IMR-90 (cell line): Measurements from ENCODE around the gene LGALS12. TPM values are rescaled to one million over a fixed set of nuclear protein-coding genes. Genes with fewer than 3 reads are reported as not detected.

Experiments used
- ATAC-seq: fragments of 200-7000 bp; cut with Tn5 transposase; 2 replicates; pipeline ENCODE4 v1.9.1; 2020; ENCODE audit warnings: low read depth, mild to moderate bottlenecking, moderate library complexity
- BruUV-seq: library from RNA; stranded (reverse); fragments of 400-500 nt; replicated peaks from 2 replicates; lab custom pipeline; 2021; lab: Mats Ljungman, UMichigan
- CTCF ChIA-PET: fragments of 300-600 bp; formaldehyde crosslinking; extraction: SDS; loops from one replicate; lab custom pipeline; 2021; ENCODE audit warnings: antibody characterized with exemption; lab: Yijun Ruan, JAX
- POLR2A ChIA-PET: fragments of 300-600 bp; sonication (Branson Sonifier 250); formaldehyde crosslinking; loops from one replicate; lab custom pipeline; 2022; ENCODE audit warnings: antibody characterized with exemption; ENCODE audit not compliant: unreplicated experiment; lab: Charles Lee
- DNase-seq: peaks from one replicate; pipeline ENCODE4 v3.0.0; 2013
- H2AFZ ChIP-seq: replicated peaks from 2 replicates; pipeline ENCODE3; 2013; ENCODE audit warnings: low read length, mild to moderate bottlenecking; ENCODE audit not compliant: poor library complexity
- H2AK5ac ChIP-seq: 2 replicates; pipeline ENCODE4 v1.6.1; 2013; ENCODE audit warnings: low read depth, low read length, inconsistent platforms
- H2AK9ac ChIP-seq: replicated peaks from 2 replicates; pipeline ENCODE3; 2013; ENCODE audit warnings: mild to moderate bottlenecking, low read depth, low read length, moderate library complexity; ENCODE audit not compliant: poor library complexity
- H2BK120ac ChIP-seq: 2 replicates; pipeline ENCODE4 v1.6.1; 2013; ENCODE audit warnings: low read depth, low read length, inconsistent platforms
- H2BK15ac ChIP-seq: 3 replicates; pipeline ENCODE4 v1.6.1; 2013; ENCODE audit warnings: low read depth, low read length, inconsistent platforms
- H2BK20ac ChIP-seq: 2 replicates; pipeline ENCODE4 v1.6.1; 2013; ENCODE audit warnings: low read depth, mild to moderate bottlenecking, inconsistent platforms, low read length, moderate library complexity
- H2BK5ac ChIP-seq: 2 replicates; pipeline ENCODE4 v1.6.1; 2013; ENCODE audit warnings: mild to moderate bottlenecking, low read depth, low read length, inconsistent platforms; ENCODE audit not compliant: poor library complexity, severe bottlenecking
- H3K14ac ChIP-seq: replicated peaks from 2 replicates; pipeline ENCODE4 v1.6.1; 2013; ENCODE audit warnings: low read depth, low read length, inconsistent platforms
- H3K18ac ChIP-seq: 2 replicates; pipeline ENCODE4 v1.6.1; 2013; ENCODE audit warnings: low read depth, low read length, control low read depth
- H3K23ac ChIP-seq: 2 replicates; pipeline ENCODE4 v1.6.1; 2013; ENCODE audit warnings: low read depth, low read length, inconsistent platforms
- H3K27ac ChIP-seq: 2 replicates; pipeline ENCODE4 v1.5.1; 2013; ENCODE audit warnings: mild to moderate bottlenecking, control low read depth, low read length; ENCODE audit not compliant: insufficient read depth
- H3K27me3 ChIP-seq: 2 replicates; pipeline ENCODE4 v1.6.1; 2013; ENCODE audit warnings: low read length; ENCODE audit not compliant: control insufficient read depth, insufficient read depth
- H3K36me3 ChIP-seq: 2 replicates; pipeline ENCODE4 v1.6.1; 2013; ENCODE audit warnings: low read length, mixed read lengths; ENCODE audit not compliant: control insufficient read depth, insufficient read depth
- H3K4ac ChIP-seq: 2 replicates; pipeline ENCODE4 v1.6.1; 2013; ENCODE audit warnings: low read depth, low read length, inconsistent platforms
- H3K4me1 ChIP-seq: 2 replicates; pipeline ENCODE4 v1.6.1; 2013; ENCODE audit warnings: low read length, mixed read lengths; ENCODE audit not compliant: control insufficient read depth, insufficient read depth
- H3K4me2 ChIP-seq: 2 replicates; pipeline ENCODE4 v1.6.1; 2013; ENCODE audit warnings: low read depth, mild to moderate bottlenecking, control low read depth, low read length, moderate library complexity
- H3K4me3 ChIP-seq: 2 replicates; pipeline ENCODE4 v1.5.1; 2013; ENCODE audit warnings: low read depth, mild to moderate bottlenecking, control low read depth, low read length, moderate library complexity; ENCODE audit not compliant: insufficient read depth
- H3K56ac ChIP-seq: 2 replicates; pipeline ENCODE4 v1.6.1; 2013; ENCODE audit warnings: low read length, inconsistent platforms; ENCODE audit not compliant: insufficient read depth; ENCODE audit errors: extremely low read depth
- H3K79me1 ChIP-seq, 2 experiments: 2 replicates each; pipeline ENCODE4 v1.6.1; 2013; ENCODE audit warnings: low read length in 2 of 2, inconsistent platforms in 1 of 2, low read depth in 1 of 2
- H3K9ac ChIP-seq: 2 replicates; pipeline ENCODE4 v1.6.1; 2013; ENCODE audit warnings: low read depth, low read length, control low read depth
- H3K9me1 ChIP-seq: 2 replicates; pipeline ENCODE4 v1.6.1; 2013; ENCODE audit warnings: low read length, inconsistent platforms; ENCODE audit not compliant: insufficient read depth
- H3K9me3 ChIP-seq: 2 replicates; pipeline ENCODE4 v1.6.1; 2013; ENCODE audit warnings: low read length; ENCODE audit not compliant: control insufficient read depth, insufficient read depth
- H4K20me1 ChIP-seq: 2 replicates; pipeline ENCODE4 v1.6.1; 2013; ENCODE audit warnings: low read length, inconsistent platforms; ENCODE audit not compliant: insufficient read depth
- H4K5ac ChIP-seq: 2 replicates; pipeline ENCODE4 v1.6.1; 2013; ENCODE audit warnings: mild to moderate bottlenecking, low read depth, low read length, control low read depth
- H4K8ac ChIP-seq, 2 experiments: 2 replicates each; pipeline ENCODE4 v1.6.1; 2013; ENCODE audit warnings: low read depth in 2 of 2, low read length in 2 of 2, control low read depth in 1 of 2, inconsistent platforms in 1 of 2
- H4K91ac ChIP-seq: 2 replicates; pipeline ENCODE4 v1.6.1; 2013; ENCODE audit warnings: low read depth, low read length, inconsistent platforms; ENCODE audit not compliant: insufficient read depth
- CHD1 ChIP-seq: IDR thresholded peaks from 2 replicates; pipeline ENCODE4 v1.6.1; 2012; ENCODE audit warnings: low read depth, low read length, improper control_type of control experiment
- ELK1 ChIP-seq: fragments of 150-350 bp; IDR thresholded peaks from 2 replicates; pipeline ENCODE4 v1.6.1; 2016; ENCODE audit warnings: low read depth, mild to moderate bottlenecking, low read length, moderate library complexity, borderline replicate concordance
- FOS ChIP-seq: fragments of 150-350 bp; IDR thresholded peaks from 2 replicates; pipeline ENCODE4 v1.6.1; 2016; ENCODE audit warnings: low read depth, low read length
- MAFK ChIP-seq: IDR thresholded peaks from 2 replicates; pipeline ENCODE4 v1.6.1; 2012; ENCODE audit warnings: low read depth, low read length, improper control_type of control experiment
- MAZ ChIP-seq: IDR thresholded peaks from 2 replicates; pipeline ENCODE4 v1.6.1; 2012; ENCODE audit warnings: low read depth, mild to moderate bottlenecking, low read length, improper control_type of control experiment, moderate library complexity, borderline replicate concordance
- POLR2A ChIP-seq: IDR thresholded peaks from 2 replicates; pipeline ENCODE4 v1.6.1; 2012; ENCODE audit warnings: mild to moderate bottlenecking, low read depth, low read length
- RAD21 ChIP-seq: IDR thresholded peaks from 2 replicates; pipeline ENCODE4 v1.6.1; 2012; ENCODE audit warnings: low read length, improper control_type of control experiment
- RFX5 ChIP-seq: IDR thresholded peaks from 2 replicates; pipeline ENCODE4 v1.8.0; 2012; ENCODE audit warnings: low read depth, mild to moderate bottlenecking, low read length, moderate library complexity
- SMC3 ChIP-seq: fragments of 150-350 bp; IDR thresholded peaks from 2 replicates; pipeline ENCODE4 v1.6.1; 2016; ENCODE audit warnings: low read depth, mild to moderate bottlenecking, antibody characterized with exemption, low read length, moderate library complexity
- WGBS, 2 experiments: methylation state at CpG; one replicate each; pipeline versions ENCODE4 v1.1.5 to v1.1.7; 2013; ENCODE audit warnings: missing lambda C conversion rate in 2 of 2; ENCODE audit not compliant: insufficient read length in 1 of 2; ENCODE audit errors: extremely low coverage in 2 of 2; 5-methylcytosine and 5-hydroxymethylcytosine counted together
- dilution Hi-C: fragments of 300-500 bp; cut with HindIII; formaldehyde crosslinking; loops from one replicate; pipeline ENCODE4 v1.14.3; 2018; ENCODE audit warnings: low sequenced_read_pairs; ENCODE audit not compliant: unreplicated experiment
- in situ Hi-C: fragments of 300-500 bp; cut with MboI; formaldehyde crosslinking; loops from 3 replicates; pipeline ENCODE4 v1.14.3; 2019; ENCODE audit warnings: low sequenced_read_pairs, inconsistent platforms, mixed read lengths
- intact Hi-C: fragments of 100-400 bp; cut with micrococcal nuclease; formaldehyde crosslinking; loops from 2 replicates; pipeline ENCODE4 v1.10.0; 2022
- polyA plus RNA-seq, 3 experiments: library from polyadenylated mRNA; depleted of rRNA; stranded (reverse); fragments of >200 nt; gene quantifications; 2 replicates each; pipeline ENCODE4 v1.2.3, GENCODE V29; 2012; ENCODE audit warnings: low replicate concordance in 1 of 3
- total RNA-seq: library from RNA; depleted of rRNA; stranded (reverse); fragments of >200 nt; gene quantifications from 2 replicates; pipeline ENCODE4 v1.2.3, GENCODE V29; 2012
- TF ChIP-seq, protein P1 (sequence below): conservative IDR thresholded peaks from 2 replicates; pipeline ENCODE4 v1.5.1; 2012; ENCODE audit warnings: mild to moderate bottlenecking, low read depth, low read length, improper control_type of control experiment

LGALS12 gene
- total and polyA plus RNA-seq, 2 of the 4 experiments (the other 2 are of a cell fraction) = not detected

DNA sequence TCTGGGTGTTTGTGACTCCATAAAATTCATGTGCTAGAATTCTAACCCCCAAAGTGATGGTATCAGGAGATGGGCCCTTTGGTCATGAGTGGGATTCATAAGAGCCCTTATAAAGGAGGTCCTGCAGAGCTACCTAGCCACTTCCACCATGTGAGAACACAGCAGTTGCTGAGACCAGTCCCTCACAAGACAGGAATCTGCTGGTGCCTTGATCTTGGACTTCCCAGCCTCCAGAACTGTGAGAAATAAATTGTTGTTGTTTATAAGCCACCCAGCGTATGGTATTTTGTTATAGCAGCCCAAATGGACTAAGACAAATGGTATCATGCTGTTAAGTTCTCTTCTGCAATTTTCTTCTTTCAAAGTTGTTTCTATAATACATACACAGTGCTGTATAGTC, 13.4 kb upstream of the LGALS12 start:
- H3K9me1 ChIP-seq = no peaks in the 10 kb centered on the region; the same call in 1 of the 2 replicates
- no peak overlapping the region for H3K18ac ChIP-seq
- no peaks in the 10 kb centered on the region for H3K79me1 ChIP-seq
- TF ChIP-seq RFX5 = no peak
- TF ChIP-seq MAZ = no peak
- no peak for TF ChIP-seq SMC3
- TF ChIP-seq MAFK = no peak
- no peak for TF ChIP-seq CHD1
- no peak for TF ChIP-seq ELK1
- TF ChIP-seq, protein P1, sequence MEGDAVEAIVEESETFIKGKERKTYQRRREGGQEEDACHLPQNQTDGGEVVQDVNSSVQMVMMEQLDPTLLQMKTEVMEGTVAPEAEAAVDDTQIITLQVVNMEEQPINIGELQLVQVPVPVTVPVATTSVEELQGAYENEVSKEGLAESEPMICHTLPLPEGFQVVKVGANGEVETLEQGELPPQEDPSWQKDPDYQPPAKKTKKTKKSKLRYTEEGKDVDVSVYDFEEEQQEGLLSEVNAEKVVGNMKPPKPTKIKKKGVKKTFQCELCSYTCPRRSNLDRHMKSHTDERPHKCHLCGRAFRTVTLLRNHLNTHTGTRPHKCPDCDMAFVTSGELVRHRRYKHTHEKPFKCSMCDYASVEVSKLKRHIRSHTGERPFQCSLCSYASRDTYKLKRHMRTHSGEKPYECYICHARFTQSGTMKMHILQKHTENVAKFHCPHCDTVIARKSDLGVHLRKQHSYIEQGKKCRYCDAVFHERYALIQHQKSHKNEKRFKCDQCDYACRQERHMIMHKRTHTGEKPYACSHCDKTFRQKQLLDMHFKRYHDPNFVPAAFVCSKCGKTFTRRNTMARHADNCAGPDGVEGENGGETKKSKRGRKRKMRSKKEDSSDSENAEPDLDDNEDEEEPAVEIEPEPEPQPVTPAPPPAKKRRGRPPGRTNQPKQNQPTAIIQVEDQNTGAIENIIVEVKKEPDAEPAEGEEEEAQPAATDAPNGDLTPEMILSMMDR = no peak
- no peak for TF ChIP-seq POLR2A
- TF ChIP-seq FOS = no peak
- no peak for TF ChIP-seq RAD21
- peaks cover 39% of the 10 kb centered on the region for H3K27me3 ChIP-seq
- ChIA-PET POLR2A (no interaction called here), CTCF (no interaction called here)
- H2BK120ac ChIP-seq = no peak overlapping the region
- H3K56ac ChIP-seq = no peak overlapping the region
- H4K91ac ChIP-seq = no peak overlapping the region
- intact Hi-C loops = no loop called here
- ATAC-seq (no peak), DNase-seq (no peak)
- H2BK15ac ChIP-seq = no peak overlapping the region
- H3K23ac ChIP-seq = no peak overlapping the region
- H3K36me3 ChIP-seq = no peaks in the 10 kb centered on the region
- BruUV-seq = no TSS peak
- H3K9ac ChIP-seq = no peak overlapping the region
- no peaks in the 10 kb centered on the region for H3K9me3 ChIP-seq
- H4K20me1 ChIP-seq = no peaks in the 10 kb centered on the region
- no peaks in the 10 kb centered on the region for H3K4me1 ChIP-seq
- no peak overlapping the region for H3K14ac ChIP-seq
- H3K4me2 ChIP-seq = no peak overlapping the region
- H3K4ac ChIP-seq = no peak overlapping the region
- H2AFZ ChIP-seq = no peak overlapping the region
- in situ Hi-C loops = loop anchor here (25.0 kb wide), 1 partner anchor 445 kb away; the partner anchor contains the start of gene NAA40
- no peak overlapping the region for H4K5ac ChIP-seq
- no peak overlapping the region for H2BK5ac ChIP-seq
- H2BK20ac ChIP-seq = no peak overlapping the region
- no peak overlapping the region for H2AK9ac ChIP-seq
- dilution Hi-C loops = no loop called here
- no peak overlapping the region for H4K8ac ChIP-seq
- WGBS, 2 experiments = no CpG with 5 or more reads among the region's 1 CpG
- no peak overlapping the region for H2AK5ac ChIP-seq
- H3K27ac ChIP-seq = no peak overlapping the region
- H3K4me3 ChIP-seq = no peak overlapping the region
